Coronary artery (tissue), 2 donors: ENCODE results near the gene CDYL.

ENCODE experiments used
- DNase-seq: peaks from one replicate; pipeline ENCODE4 v3.0.0-alpha.2; 2017; ENCODE audit warnings: low spot score
- H3K27ac ChIP-seq, 2 donors: fragments of 200-600 bp; sonication (generic); one replicate each; pipeline ENCODE4 v1.5.1; 2016 to 2019
- H3K4me3 ChIP-seq: fragments of 200-600 bp; sonication (generic); 2 replicates; pipeline ENCODE4 v1.5.1; 2016; ENCODE audit warnings: mild to moderate bottlenecking, moderate library complexity
- TF ChIP-seq, protein P1 (sequence below): fragments of 200-600 bp; sonication (generic); IDR thresholded peaks from one replicate; pipeline ENCODE4 v1.5.1; 2019; ENCODE audit warnings: antibody characterized with exemption

CDYL gene

DNA sequence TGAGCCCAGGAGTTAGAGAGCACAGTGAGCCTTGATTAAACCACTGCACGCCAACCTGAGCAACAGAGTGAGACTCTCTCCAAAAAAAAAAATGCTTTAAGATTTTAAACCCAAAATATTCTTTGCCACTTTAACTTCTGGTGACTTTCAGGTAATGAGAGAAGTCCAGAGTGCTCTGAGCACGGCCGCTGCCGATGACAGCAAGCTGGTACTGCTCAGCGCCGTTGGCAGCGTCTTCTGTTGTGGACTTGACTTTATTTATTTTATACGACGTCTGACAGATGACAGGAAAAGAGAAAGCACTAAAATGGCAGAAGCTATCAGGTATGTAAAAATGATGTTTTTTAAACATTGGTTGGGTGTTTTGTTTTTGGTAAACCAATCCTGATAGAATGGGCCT lies 161.2 kb downstream of the CDYL start:
- no peak for DNase-seq
- H3K4me3 ChIP-seq: no peak overlapping the region
- TF ChIP-seq, protein P1, sequence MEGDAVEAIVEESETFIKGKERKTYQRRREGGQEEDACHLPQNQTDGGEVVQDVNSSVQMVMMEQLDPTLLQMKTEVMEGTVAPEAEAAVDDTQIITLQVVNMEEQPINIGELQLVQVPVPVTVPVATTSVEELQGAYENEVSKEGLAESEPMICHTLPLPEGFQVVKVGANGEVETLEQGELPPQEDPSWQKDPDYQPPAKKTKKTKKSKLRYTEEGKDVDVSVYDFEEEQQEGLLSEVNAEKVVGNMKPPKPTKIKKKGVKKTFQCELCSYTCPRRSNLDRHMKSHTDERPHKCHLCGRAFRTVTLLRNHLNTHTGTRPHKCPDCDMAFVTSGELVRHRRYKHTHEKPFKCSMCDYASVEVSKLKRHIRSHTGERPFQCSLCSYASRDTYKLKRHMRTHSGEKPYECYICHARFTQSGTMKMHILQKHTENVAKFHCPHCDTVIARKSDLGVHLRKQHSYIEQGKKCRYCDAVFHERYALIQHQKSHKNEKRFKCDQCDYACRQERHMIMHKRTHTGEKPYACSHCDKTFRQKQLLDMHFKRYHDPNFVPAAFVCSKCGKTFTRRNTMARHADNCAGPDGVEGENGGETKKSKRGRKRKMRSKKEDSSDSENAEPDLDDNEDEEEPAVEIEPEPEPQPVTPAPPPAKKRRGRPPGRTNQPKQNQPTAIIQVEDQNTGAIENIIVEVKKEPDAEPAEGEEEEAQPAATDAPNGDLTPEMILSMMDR: no peak
- H3K27ac ChIP-seq: no peak overlapping the region

DNA sequence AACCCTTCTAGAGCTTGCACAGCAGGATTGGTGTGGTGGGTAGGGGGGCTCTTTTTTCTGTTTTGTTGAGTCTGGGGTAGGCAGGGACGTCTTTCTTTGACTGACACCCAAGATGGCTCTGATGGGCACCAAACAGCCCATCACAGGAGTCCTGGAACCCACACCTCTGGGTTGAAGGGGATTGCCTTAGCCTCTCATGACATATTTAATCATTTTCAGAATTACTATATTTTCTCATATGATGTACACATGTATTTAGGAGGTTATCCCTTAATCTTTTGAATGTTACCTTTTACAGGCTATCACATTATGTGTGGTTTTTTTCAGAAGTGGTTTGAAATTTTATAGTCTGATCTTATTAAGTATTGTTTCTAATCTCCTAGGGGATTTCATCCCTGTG lies 163.0 kb downstream of the CDYL start:
- TF ChIP-seq, protein P1: no peak
- H3K27ac ChIP-seq: no peak overlapping the region
- no peak overlapping the region for H3K4me3 ChIP-seq
- DNase-seq: no peak

DNA sequence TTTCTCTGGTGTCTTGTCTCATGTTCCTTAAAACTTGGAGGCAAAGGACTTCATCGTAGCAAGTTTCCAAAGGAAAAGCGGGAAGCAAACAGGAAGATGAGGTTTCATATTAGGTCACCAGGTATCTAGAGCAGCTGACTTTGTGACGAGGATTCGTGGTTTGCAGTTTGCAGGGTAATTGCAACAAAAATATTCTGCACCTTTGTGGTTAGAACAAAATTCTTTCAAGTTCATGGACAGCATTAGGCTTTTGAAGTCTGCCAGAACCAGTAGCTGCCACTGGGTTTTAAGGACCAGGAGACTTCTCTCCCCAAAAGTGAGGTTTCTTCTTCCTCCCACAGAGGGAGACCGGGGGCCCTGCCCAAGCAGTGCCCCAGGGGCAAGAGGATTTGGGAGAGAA lies 164.2 kb downstream of the CDYL start:
- Histone ChIP-seq H3K27ac (no peak overlapping the region), H3K4me3 (no peak overlapping the region)
- TF ChIP-seq, protein P1: no peak
- no peak for DNase-seq

DNA sequence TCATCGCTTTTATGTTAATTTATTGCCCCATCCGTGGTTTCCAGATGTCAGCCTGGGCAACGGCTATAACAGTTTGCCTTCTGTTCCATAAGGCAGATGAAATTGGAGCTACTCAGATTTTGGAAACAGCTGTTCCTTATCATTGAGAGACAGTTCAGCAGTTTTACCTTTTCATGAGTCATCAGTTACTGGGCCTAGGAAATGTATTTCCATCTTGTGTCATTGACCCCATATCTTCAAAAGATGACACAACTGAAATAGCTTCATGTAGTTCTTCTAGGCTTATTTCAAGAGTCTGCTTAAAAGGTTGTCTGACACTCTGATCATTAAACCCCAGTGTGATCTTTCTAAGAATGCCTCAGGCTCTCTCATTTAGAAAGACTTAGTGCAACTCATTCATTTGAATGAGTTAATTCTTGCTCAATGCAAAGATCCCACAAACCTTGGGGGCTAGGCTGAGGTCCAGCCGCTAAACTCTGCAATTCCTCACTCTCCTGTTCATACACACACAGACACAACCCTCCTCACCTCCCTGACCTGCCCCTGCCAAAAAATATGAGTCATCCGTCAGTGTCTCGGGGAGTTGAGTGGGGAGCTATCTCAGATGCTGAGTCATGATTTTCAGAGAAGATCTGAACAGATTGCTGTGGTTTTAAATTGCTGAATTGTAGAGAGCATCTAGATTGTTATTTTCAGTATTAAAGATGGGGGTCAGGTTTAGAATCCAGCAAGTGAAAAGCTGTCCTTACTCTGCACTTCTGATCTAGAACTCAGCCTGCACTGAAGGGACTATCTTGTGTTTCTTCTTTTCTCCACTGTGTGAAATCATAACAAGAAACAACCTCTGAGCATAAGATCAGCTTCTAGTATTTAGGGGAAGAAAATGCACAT lies 165.8 kb downstream of the CDYL start:
- DNase-seq: peak; percentile 58
- H3K27ac ChIP-seq: no peak overlapping the region
- no peak overlapping the region for H3K4me3 ChIP-seq
- TF ChIP-seq, protein P1: no peak

DNA sequence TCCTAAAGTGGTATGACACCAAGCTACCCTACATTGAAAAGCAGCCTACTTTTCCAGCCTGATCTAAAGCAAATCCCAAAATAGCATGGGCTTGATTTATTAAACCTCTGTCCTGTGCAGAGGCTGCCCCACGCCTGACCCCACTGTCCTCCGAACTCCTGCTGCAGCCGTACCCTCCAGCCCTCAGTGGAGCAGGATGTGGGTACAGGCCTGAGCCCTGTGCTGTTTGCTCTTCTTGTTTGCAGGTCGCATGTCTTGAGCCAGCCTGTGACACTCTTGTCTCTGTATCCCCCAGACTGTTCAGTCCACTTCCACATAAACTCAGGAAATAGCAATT lies 166.4 kb downstream of the CDYL start:
- H3K4me3 ChIP-seq: no peak overlapping the region
- H3K27ac ChIP-seq: no peak overlapping the region
- peak; percentile 28 for DNase-seq
- TF ChIP-seq, protein P1: no peak

DNA sequence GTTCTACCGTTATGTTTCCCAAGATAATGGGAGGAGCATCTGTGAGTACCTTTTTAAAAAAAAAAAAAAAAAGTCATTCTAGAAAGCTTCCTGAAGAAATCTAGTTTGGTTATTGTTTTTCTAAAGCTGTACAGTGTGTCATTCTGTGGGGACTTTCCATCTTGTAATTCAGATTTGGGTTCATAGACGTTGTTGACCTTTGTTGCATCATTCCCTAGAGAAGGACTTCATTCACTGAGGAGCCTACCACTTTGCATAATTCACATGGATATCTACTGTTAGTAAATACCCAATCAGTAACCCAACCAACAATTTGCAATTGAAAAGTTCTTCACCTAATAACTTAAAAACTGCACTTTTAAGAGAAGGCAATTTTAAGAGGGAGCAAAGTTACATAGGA lies 167.5 kb downstream of the CDYL start:
- DNase-seq: no peak
- H3K4me3 ChIP-seq: no peak overlapping the region
- TF ChIP-seq, protein P1: no peak
- H3K27ac ChIP-seq: no peak overlapping the region

DNA sequence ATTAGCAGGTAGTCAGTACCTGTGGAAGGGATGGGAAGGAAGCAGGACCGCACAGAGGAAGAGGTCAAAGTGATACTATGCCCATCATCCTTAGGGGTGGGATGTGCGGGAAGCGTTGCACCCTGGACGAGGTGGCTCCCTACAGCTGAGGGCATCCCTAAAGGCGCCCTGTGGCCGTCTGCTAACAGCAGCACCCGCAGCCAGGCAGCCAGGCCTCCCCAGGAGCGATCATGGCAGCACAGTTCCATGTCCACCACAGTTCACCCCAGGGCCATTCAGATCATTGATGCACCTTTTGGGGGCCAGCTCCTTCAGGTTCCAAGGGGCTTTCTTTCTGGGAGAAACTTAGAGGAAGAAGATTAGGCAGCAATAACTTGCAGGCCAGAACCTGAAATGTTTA lies 168.1 kb downstream of the CDYL start:
- Histone ChIP-seq H3K4me3 (no peak overlapping the region), H3K27ac (no peak overlapping the region)
- no peak for DNase-seq
- TF ChIP-seq, protein P1: no peak
